H9 (cell line): ENCODE data around the gene SYT17. TPM values are rescaled to one million over a fixed set of nuclear protein-coding genes. Genes with fewer than 3 reads are reported as not detected.

Experiments
- DNase-seq: peaks from one replicate; pipeline ENCODE4 v3.0.0-alpha.2; 2017
- H2AFZ ChIP-seq: one replicate; pipeline ENCODE4 v1.6.1; 2013; ENCODE audit warnings: mild to moderate bottlenecking, low read length, control low read depth, moderate library complexity
- H2AK5ac ChIP-seq: 2 replicates; pipeline ENCODE4 v1.6.1; 2013; ENCODE audit warnings: low read length, control low read depth, mixed read lengths; ENCODE audit not compliant: insufficient read length
- H2BK120ac ChIP-seq: one replicate; pipeline ENCODE4 v1.6.1; 2013; ENCODE audit warnings: low read depth, mild to moderate bottlenecking, low read length, control low read depth, inconsistent platforms; ENCODE audit not compliant: poor library complexity, severe bottlenecking
- H2BK12ac ChIP-seq: 2 replicates; pipeline ENCODE4 v1.6.1; 2013; ENCODE audit warnings: low read length, control low read depth, mixed read lengths, low read depth; ENCODE audit not compliant: insufficient read length
- H2BK15ac ChIP-seq: 2 replicates; pipeline ENCODE4 v1.6.1; 2013; ENCODE audit warnings: low read depth, low read length, control low read depth
- H2BK20ac ChIP-seq: one replicate; pipeline ENCODE4 v1.6.1; 2013; ENCODE audit warnings: low read depth, mild to moderate bottlenecking, low read length, control low read depth, inconsistent platforms; ENCODE audit not compliant: poor library complexity, severe bottlenecking
- H2BK5ac ChIP-seq: 2 replicates; pipeline ENCODE4 v1.6.1; 2013; ENCODE audit warnings: low read length, control low read depth, mixed read lengths; ENCODE audit not compliant: insufficient read length
- H3K14ac ChIP-seq: 2 replicates; pipeline ENCODE4 v1.6.1; 2013; ENCODE audit warnings: low read length, control low read depth; ENCODE audit not compliant: insufficient read depth
- H3K18ac ChIP-seq: 2 replicates; pipeline ENCODE4 v1.6.1; 2013; ENCODE audit warnings: low read depth, mild to moderate bottlenecking, mixed read lengths, low read length, control low read depth; ENCODE audit not compliant: insufficient read length
- H3K23ac ChIP-seq: 2 replicates; pipeline ENCODE4 v1.6.1; 2013; ENCODE audit warnings: low read length, control low read depth, mixed read lengths, low read depth; ENCODE audit not compliant: insufficient read length
- H3K23me2 ChIP-seq: 2 replicates; pipeline ENCODE4 v1.6.1; 2013; ENCODE audit warnings: low read depth, mild to moderate bottlenecking, mixed read lengths, low read length, control low read depth; ENCODE audit not compliant: insufficient read length, poor library complexity, severe bottlenecking
- H3K27ac ChIP-seq: 2 replicates; pipeline ENCODE4 v1.5.1; 2013; ENCODE audit warnings: low read length, control low read depth, mixed read lengths, low read depth; ENCODE audit not compliant: insufficient read length
- H3K27me3 ChIP-seq: 2 replicates; pipeline ENCODE4 v1.6.1; 2013; ENCODE audit warnings: low read length, control low read depth, inconsistent platforms; ENCODE audit not compliant: insufficient read depth
- H3K4ac ChIP-seq: 2 replicates; pipeline ENCODE4 v1.6.1; 2013; ENCODE audit warnings: low read depth, mild to moderate bottlenecking, control low read depth, inconsistent platforms, low read length, moderate library complexity
- H3K4me1 ChIP-seq: 2 replicates; pipeline ENCODE4 v1.6.1; 2013; ENCODE audit warnings: low read length, control low read depth, inconsistent platforms; ENCODE audit not compliant: insufficient read depth
- H3K4me2 ChIP-seq: 2 replicates; pipeline ENCODE4 v1.6.1; 2013; ENCODE audit warnings: low read length, control low read depth, mixed read lengths; ENCODE audit not compliant: insufficient read length, insufficient read depth
- H3K56ac ChIP-seq: 2 replicates; pipeline ENCODE4 v1.6.1; 2013; ENCODE audit warnings: low read depth, mild to moderate bottlenecking, mixed read lengths, low read length, control low read depth; ENCODE audit not compliant: insufficient read length
- H3K79me1 ChIP-seq: 2 replicates; pipeline ENCODE4 v1.6.1; 2013; ENCODE audit warnings: low read depth, mild to moderate bottlenecking, moderate library complexity, low read length, control low read depth, inconsistent platforms; ENCODE audit not compliant: insufficient read depth, poor library complexity, severe bottlenecking
- H3K79me2 ChIP-seq: 2 replicates; pipeline ENCODE4 v1.6.1; 2013; ENCODE audit warnings: low read length, control low read depth, inconsistent platforms; ENCODE audit not compliant: insufficient read depth
- H3K9ac ChIP-seq: 2 replicates; pipeline ENCODE4 v1.6.1; 2013; ENCODE audit warnings: low read length, control low read depth, mixed read lengths; ENCODE audit not compliant: insufficient read length; ENCODE audit errors: extremely low read depth
- H3K9me3 ChIP-seq: one replicate; pipeline ENCODE4 v1.6.1; 2013; ENCODE audit warnings: low read depth, low read length, inconsistent platforms; ENCODE audit not compliant: control insufficient read depth
- H3T11ph ChIP-seq: one replicate; pipeline ENCODE4 v1.6.1; 2013; ENCODE audit warnings: mild to moderate bottlenecking, low read length, control low read depth, inconsistent platforms
- H4K20me1 ChIP-seq: one replicate; pipeline ENCODE4 v1.6.1; 2013; ENCODE audit not compliant: control insufficient read depth, insufficient read length, insufficient read depth
- H4K5ac ChIP-seq: 2 replicates; pipeline ENCODE4 v1.6.1; 2013; ENCODE audit warnings: low read depth, mild to moderate bottlenecking, mixed read lengths, low read length, control low read depth; ENCODE audit not compliant: insufficient read length
- H4K8ac ChIP-seq: replicated peaks from 2 replicates; pipeline ENCODE4 v1.6.1; 2013; ENCODE audit warnings: low read length, control low read depth, mixed read lengths, low read depth; ENCODE audit not compliant: insufficient read length
- H4K91ac ChIP-seq: 2 replicates; pipeline ENCODE4 v1.6.1; 2013; ENCODE audit warnings: low read depth, mild to moderate bottlenecking, moderate library complexity, mixed read lengths, low read length, control low read depth; ENCODE audit not compliant: insufficient read length
- H3K27ac Mint-ChIP-seq, 3 experiments: 2 replicates in 2 of 3; 3 replicates in 1 of 3; pipeline ENCODE4 v1.8.0; 2020 to 2021; ENCODE audit warnings: mixed read lengths in 3 of 3, mild to moderate bottlenecking in 1 of 3, moderate library complexity in 1 of 3
- H3K27me3 Mint-ChIP-seq: 2 replicates; pipeline ENCODE4 v1.8.0; 2021; ENCODE audit warnings: low read depth, mild to moderate bottlenecking, moderate library complexity, mixed read lengths
- H3K36me3 Mint-ChIP-seq, 3 experiments: 2 replicates in 2 of 3; 3 replicates in 1 of 3; pipeline ENCODE4 v1.8.0; 2020 to 2021; ENCODE audit warnings: low read depth in 3 of 3, mixed read lengths in 3 of 3; ENCODE audit not compliant: insufficient read depth in 1 of 3
- H3K4me1 Mint-ChIP-seq, 2 experiments: 2 replicates each; pipeline ENCODE4 v1.8.0; 2020; ENCODE audit warnings: mixed read lengths in 2 of 2
- H3K4me3 Mint-ChIP-seq, 2 experiments: 2 replicates in 1 of 2; 3 replicates in 1 of 2; pipeline ENCODE4 v1.8.0; 2020 to 2021; ENCODE audit warnings: mild to moderate bottlenecking in 2 of 2, mixed read lengths in 2 of 2, moderate library complexity in 1 of 2
- H3K9me3 Mint-ChIP-seq, 2 experiments: 2 replicates in 1 of 2; 3 replicates in 1 of 2; pipeline ENCODE4 v1.8.0; 2020; ENCODE audit warnings: mild to moderate bottlenecking in 2 of 2, mixed read lengths in 2 of 2, moderate library complexity in 1 of 2
- CTCF ChIP-seq: fragments of 200-600 bp; sonication (generic); conservative IDR thresholded peaks from 3 replicates; pipeline ENCODE4 v1.8.0; 2021; ENCODE audit warnings: antibody characterized with exemption, mild to moderate bottlenecking
- WGBS: extraction: QIAGEN DNeasy Blood & Tissue Kit; methylation state at CpG from one replicate; pipeline ENCODE4 v1.1.7; 2013; ENCODE audit warnings: missing lambda C conversion rate, low lambda C conversion rate, mixed read lengths; ENCODE audit not compliant: insufficient read length; ENCODE audit errors: extremely low coverage; 5-methylcytosine and 5-hydroxymethylcytosine counted together
- total RNA-seq: library from RNA; stranded (reverse); gene quantifications from 2 replicates; pipeline ENCODE4 v1.2.1, GENCODE V29; 2021

Gene SYT17
- total RNA-seq, 1 experiment from 2014 or later = 3.0 TPM

GRCh38 chr16:19294156-19294649 lies 126.2 kb downstream of the SYT17 start:
- no peak overlapping the region for H3K27ac Mint-ChIP-seq
- Histone ChIP-seq H4K91ac (no peak overlapping the region), H3K4ac (no peak overlapping the region), H4K5ac (no peak overlapping the region), H2BK12ac (no peak overlapping the region), H3K23me2 (no peaks in the 10 kb centered on the region), H2BK15ac (no peak overlapping the region), H3K9me3 (no peaks in the 10 kb centered on the region), H4K8ac (no peak overlapping the region), H3K79me2 (no peaks in the 10 kb centered on the region), H3K14ac (no peak overlapping the region), H3K4me2 (no peak overlapping the region), H3K9ac (no peak overlapping the region), H4K20me1 (no peaks in the 10 kb centered on the region), H3K56ac (no peak overlapping the region), H2BK20ac (no peak overlapping the region), H3K18ac (no peak overlapping the region), H3T11ph (no peak overlapping the region), H3K27ac (no peak overlapping the region), H3K23ac (no peak overlapping the region), H3K4me1 (no peaks in the 10 kb centered on the region; the same call in 1 of the 2 replicates), H2AK5ac (no peak overlapping the region), H3K27me3 (no peaks in the 10 kb centered on the region), H2BK120ac (no peak overlapping the region), H2BK5ac (no peak overlapping the region), H3K79me1 (no peaks in the 10 kb centered on the region), H2AFZ (no peak overlapping the region)
- peaks cover 4% of the 10 kb centered on the region for H3K27me3 Mint-ChIP-seq
- no peaks in the 10 kb centered on the region; a peak in 1 of 5 replicates for H3K9me3 Mint-ChIP-seq
- no peak for TF ChIP-seq CTCF
- no CpG with 5 or more reads among the region's 5 CpGs for WGBS
- peaks cover 37 to 42% of the 10 kb centered on the region in 2 experiments for H3K4me1 Mint-ChIP-seq
- no peak for DNase-seq
- H3K4me3 Mint-ChIP-seq = no peak overlapping the region
- no peaks in the 10 kb centered on the region for H3K36me3 Mint-ChIP-seq
